ENCODE measurements around the gene WDR4.

- no peak for TF ChIP-seq CTCF (IDR thresholded peaks at IDR 0.05)
- TF ChIP-seq POLR2A (IDR thresholded peaks at IDR 0.05), result no peak
Measured at GRCh38 chr21:42844411-42845113, 34.8 kb downstream of the WDR4 start.

Measured in transverse colon (tissue), 3 donors.